Measurements from ENCODE around the gene CASKIN1.

The CASKIN1 gene

GRCh38 chr16:2233046-2233775 lies 36.8 kb upstream of the CASKIN1 start:
- no peak for DNase-seq

GRCh38 chr16:2232094-2232990 lies 35.9 kb upstream of the CASKIN1 start:
- DNase-seq, result no peak

GRCh38 chr16:2231016-2231931 lies 34.9 kb upstream of the CASKIN1 start:
- no peak for DNase-seq

DNA sequence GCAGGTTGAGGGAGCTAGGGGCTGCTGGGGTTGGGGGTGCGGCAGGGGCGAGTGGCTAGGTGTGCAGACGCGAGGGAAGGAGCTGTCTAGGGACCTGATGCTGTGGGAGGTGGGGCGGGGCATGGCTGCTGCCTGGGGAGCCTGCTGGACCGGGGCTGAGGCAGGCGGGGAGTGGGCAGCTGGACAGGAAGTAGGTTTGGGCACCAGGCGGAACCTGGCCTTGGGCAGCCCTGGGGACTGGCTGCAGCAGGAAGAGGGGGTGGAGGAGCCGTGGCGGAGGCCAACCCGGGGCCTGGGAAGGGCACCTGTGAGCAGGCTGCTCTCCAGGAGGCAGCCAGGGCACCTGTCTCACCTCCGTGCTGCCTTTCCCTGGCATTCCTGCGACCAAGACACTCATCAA lies 34.0 kb upstream of the CASKIN1 start:
- DNase-seq, result no peak

GRCh38 chr16:2229632-2230250 lies 33.3 kb upstream of the CASKIN1 start:
- no peak for DNase-seq

DNA sequence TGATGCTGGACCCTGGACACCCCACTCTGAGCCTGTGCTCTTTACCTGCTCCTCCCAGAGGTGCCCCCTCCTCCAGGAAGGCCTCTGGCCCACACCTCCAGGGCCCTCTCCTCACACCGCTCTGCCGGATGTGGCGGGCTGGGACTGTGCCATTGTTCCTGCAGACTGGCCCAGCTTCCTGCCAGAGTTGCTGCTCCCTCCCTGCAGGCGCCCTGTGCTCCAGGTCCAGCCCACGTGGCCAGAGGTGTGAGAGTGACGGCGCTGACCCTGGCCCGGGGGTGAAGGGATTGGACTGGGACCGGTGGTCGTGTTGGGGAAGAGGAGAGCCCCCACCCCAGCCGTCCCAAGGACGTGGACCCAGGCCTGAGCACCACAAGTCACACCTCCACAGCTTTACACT lies 32.7 kb upstream of the CASKIN1 start:
- DNase-seq, result no peak

- DNase-seq, result no peak
Measured at GRCh38 chr16:2228161-2228824, 31.9 kb upstream of the CASKIN1 start.

- no peak for DNase-seq
Measured at GRCh38 chr16:2226918-2227317, 30.5 kb upstream of the CASKIN1 start.

DNA sequence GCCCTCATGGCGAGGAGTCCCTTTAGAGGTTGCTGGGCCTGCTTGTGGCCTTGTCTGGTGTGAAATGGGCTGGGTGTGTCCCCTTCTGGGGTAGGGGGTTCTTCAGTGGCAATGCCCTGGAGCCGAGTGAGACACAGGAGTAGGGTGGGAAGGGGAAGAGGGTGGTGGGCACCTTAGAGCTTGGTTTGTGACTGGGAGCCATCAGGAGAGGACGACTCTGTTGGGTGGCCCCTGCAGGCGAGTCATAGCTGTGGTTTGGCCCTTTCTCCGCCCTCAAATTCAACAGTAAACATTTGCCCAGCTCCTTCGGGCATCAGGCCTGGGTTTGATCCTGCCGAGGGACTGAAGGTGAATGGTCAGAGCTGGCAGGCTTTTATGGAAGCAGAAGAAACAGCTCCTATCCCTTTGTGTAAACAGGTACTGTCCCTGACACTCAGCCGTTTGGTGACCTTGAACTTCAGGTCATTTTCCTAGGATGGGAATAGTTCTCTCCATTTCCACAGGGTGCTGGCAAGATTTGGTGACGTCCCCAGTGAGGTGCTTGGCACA lies 29.9 kb upstream of the CASKIN1 start:
- no peak for DNase-seq

- DNase-seq, result peak; percentile 35
Measured at GRCh38 chr16:2223942-2224486, 27.6 kb upstream of the CASKIN1 start.

GRCh38 chr16:2223221-2223941 lies 27.0 kb upstream of the CASKIN1 start, which contains the start of gene E4F1:
Gene E4F1 (plus strand): TSS chr16:2223591. CDS start chr16:2223614, 23 bp downstream.
- DNase-seq, result peak; percentile 100

DNA sequence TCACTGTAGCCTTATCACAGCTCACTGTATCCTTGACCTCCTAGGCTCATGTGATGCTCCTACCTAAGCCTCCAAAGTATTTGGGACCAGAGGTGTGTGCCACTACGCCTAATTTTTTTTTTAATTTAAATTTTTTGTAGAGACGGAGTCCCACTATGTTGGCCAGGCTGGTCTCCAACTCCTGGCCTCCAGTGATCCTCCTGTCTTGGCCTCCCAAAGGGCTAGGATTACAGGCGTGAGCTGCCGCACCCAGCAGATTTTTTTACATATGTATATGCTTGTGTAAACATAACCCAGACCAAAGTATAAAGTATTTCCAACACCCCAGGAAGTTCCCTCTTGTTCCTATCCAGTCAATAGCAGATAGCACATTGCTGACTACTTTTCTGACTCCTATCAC lies 19.9 kb upstream of the CASKIN1 start:
- DNase-seq, result no peak

GRCh38 chr16:2214719-2214968 lies 18.2 kb upstream of the CASKIN1 start, which contains the start of gene PGP:
Gene PGP (minus strand): TSS chr16:2214840. CDS start chr16:2214777, 63 bp downstream.
- DNase-seq, result no peak

DNA sequence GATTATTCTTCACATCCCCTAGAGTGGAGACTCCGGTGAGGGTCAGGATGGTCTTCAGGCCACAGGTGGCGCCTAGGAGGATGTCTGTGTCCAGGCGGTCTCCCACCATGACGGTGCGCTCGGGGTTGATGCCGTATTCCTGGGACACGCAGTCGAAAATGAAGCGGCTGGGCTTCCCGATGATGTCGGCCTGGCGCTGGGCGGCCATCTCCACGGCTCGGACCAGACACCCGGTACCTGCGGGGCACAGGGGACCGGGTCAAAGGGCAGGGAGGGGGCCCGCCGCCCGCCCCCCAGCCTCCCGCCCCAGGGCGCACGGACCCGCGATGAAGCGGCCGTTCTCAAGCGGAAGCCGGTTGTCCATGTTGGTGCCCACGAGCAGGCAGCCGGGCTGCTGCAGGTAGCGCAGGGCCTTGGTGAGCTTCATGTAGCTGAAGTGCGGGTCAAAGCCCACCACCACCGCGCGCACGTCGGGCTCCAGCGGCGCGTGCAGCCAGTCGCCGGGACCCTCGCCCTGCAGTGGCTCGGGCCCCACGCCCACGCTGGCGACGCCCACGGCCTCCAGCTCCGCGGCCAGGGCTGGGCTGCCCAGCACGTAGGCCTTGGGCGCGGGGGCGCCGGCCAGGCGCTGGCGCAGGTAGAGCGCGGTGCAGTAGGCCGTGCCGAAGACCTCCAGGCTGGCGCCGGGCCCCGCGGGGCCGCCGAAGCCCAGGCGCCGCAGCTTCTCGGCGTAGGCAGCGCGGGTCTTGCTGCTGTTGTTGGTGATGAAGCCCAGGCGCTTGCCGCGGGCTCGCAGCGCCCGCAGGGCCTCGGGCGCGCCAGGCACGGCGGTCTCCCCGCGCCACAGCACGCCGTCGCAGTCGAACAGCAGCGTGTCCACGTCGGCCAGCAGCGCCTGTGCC lies 17.7 kb upstream of the CASKIN1 start:
- no peak for DNase-seq

DNA sequence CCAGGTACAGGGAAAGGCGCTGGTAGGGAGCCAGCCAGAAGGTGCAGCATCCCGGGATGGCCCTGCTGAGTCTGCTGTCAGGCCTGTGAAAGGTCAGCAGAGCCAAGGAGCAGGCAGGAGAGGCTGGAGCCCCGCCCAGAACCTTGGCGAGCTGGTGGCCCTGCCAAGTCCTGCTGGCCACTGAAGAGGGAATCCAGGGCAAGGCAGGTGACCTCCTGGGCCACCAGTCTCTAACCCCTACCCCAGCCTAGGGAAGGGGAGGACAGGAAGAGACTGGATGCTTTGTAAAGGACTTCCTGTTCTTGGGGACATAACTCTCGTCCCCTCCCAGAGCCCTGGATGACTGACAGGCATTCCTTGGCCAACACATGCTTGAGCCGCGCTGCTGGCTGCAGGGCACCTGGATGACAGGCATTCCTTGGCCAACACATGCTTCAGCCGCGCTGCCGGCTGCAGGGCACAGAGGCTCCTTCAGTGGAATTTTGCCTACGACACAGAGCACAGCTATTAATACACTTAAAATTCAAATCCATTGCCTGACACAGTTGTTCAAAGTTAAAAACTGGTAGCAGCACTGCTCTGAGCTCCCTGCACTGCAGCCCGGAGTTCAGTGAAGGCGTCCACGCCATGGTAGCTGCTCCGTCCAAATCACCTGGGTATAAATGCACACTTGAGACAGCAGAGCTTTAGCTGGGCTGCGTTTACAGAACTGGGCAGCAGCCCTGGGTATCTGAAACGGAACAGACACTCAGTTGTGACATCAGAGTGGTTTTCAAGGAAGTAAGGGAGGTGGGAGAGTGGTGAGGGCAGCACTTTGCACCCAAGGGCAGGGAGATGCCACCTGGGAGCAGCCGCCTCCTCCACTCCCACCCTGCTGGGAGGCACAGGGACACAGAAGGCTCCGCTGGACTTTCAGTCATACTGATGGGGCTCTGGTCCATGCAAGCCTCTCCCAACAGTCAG lies 16.2 kb upstream of the CASKIN1 start:
- DNase-seq, result no peak

- no peak for DNase-seq
Measured at GRCh38 chr16:2211923-2212347, 15.5 kb upstream of the CASKIN1 start.

GRCh38 chr16:2210386-2211365 lies 14.3 kb upstream of the CASKIN1 start, which contains the start of gene BRICD5:
Gene BRICD5 (minus strand): TSS chr16:2210863. CDS start chr16:2210833, 30 bp downstream.
- no peak for DNase-seq

Data from fibroblast of skin of scalp (primary cell).